Tibial artery (tissue), 4 donors: ENCODE measurements around the gene AASS.

ENCODE experiments used
- DNase-seq, 2 donors: peaks; one replicate each; pipeline ENCODE4 v3.0.0-alpha.2; 2019
- H3K27ac ChIP-seq, 2 donors: fragments of 200-600 bp; sonication (generic) in 1 of 2; 1 replicate in 1 of 2; 2 replicates in 1 of 2; pipeline ENCODE4 v1.5.1; 2018 to 2019; ENCODE audit warnings: mild to moderate bottlenecking in 1 of 2
- H3K27me3 ChIP-seq, 2 donors: fragments of 200-600 bp; sonication (generic) in 1 of 2; one replicate each; pipeline versions ENCODE4 v1.5.1 to v1.6.0; 2016 to 2019
- H3K36me3 ChIP-seq, 3 donors: fragments of 200-600 bp; sonication (generic) in 2 of 3; one replicate each; pipeline ENCODE4 v1.5.1; 2016 to 2019; ENCODE audit warnings: mild to moderate bottlenecking in 2 of 3
- H3K4me1 ChIP-seq, 4 donors: fragments of 200-600 bp; sonication (generic) in 2 of 4; 1 replicate in 3 of 4; 2 replicates in 1 of 4; pipeline ENCODE4 v1.5.1; 2016 to 2019
- H3K4me3 ChIP-seq, 2 donors: fragments of 200-600 bp; sonication (generic) in 1 of 2; 1 replicate in 1 of 2; 2 replicates in 1 of 2; pipeline ENCODE4 v1.5.1; 2018 to 2019; ENCODE audit warnings: mild to moderate bottlenecking in 2 of 2
- H3K9me3 ChIP-seq, 3 donors: fragments of 200-600 bp; sonication (generic) in 1 of 3; one replicate each; pipeline ENCODE4 v1.5.1; 2016 to 2019
- intact Hi-C: fragments of 100-400 bp; cut with DNase I; formaldehyde crosslinking; loops from one replicate; pipeline ENCODE4 v1.15.0; 2023; ENCODE audit warnings: low total_unique reads
- TF ChIP-seq, protein P1 (sequence below), 2 experiments: fragments of 200-600 bp in 1 of 2; fragments of 450-650 bp in 1 of 2; IDR thresholded peaks; one replicate each; pipeline ENCODE4 v1.5.1; 2017 to 2019; ENCODE audit warnings: antibody characterized with exemption in 2 of 2, mild to moderate bottlenecking in 1 of 2, moderate library complexity in 1 of 2

AASS gene

DNA sequence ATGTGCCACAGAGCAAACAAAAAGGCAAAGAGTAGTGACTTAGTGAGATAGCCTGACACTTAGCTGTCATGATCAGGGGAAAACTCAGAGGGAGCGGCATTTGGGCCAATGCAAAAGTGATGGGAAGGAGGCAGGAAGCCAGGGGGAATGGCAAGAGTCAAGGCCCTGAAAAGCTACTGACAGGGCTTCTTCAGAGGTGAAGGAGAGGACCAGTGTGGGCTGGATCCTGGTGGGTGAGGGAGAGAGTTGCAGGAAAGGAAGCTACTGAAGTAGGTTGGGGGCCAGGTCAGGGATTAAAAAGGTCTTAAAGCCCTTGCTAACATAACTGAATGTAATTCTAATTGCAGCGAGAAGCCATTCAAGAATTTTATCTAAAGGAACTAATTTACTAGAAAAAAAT lies 117.0 kb downstream of the AASS start:
- H3K4me1 ChIP-seq = no peaks in the 10 kb centered on the region
- H3K27me3 ChIP-seq = no peaks in the 10 kb centered on the region
- H3K4me3 ChIP-seq = no peak overlapping the region
- no peaks in the 10 kb centered on the region for H3K36me3 ChIP-seq
- TF ChIP-seq, protein P1, sequence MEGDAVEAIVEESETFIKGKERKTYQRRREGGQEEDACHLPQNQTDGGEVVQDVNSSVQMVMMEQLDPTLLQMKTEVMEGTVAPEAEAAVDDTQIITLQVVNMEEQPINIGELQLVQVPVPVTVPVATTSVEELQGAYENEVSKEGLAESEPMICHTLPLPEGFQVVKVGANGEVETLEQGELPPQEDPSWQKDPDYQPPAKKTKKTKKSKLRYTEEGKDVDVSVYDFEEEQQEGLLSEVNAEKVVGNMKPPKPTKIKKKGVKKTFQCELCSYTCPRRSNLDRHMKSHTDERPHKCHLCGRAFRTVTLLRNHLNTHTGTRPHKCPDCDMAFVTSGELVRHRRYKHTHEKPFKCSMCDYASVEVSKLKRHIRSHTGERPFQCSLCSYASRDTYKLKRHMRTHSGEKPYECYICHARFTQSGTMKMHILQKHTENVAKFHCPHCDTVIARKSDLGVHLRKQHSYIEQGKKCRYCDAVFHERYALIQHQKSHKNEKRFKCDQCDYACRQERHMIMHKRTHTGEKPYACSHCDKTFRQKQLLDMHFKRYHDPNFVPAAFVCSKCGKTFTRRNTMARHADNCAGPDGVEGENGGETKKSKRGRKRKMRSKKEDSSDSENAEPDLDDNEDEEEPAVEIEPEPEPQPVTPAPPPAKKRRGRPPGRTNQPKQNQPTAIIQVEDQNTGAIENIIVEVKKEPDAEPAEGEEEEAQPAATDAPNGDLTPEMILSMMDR (IDR thresholded peaks at IDR 0.05) = no peak
- no peak overlapping the region for H3K27ac ChIP-seq
- H3K9me3 ChIP-seq = no peaks in the 10 kb centered on the region
- intact Hi-C loops = no loop called here
- no peak for DNase-seq
